ENCODE data around the gene MAD1L1. TPM values are rescaled to one million over a fixed set of nuclear protein-coding genes. Genes with fewer than 3 reads are reported as not detected.

The MAD1L1 gene
- polyA plus RNA-seq, 2 donors, result 18.0 to 24.9 TPM

GRCh38 chr7:2199528-2199927 lies 33.2 kb downstream of the MAD1L1 start:
- H3K36me3 ChIP-seq (ENCODE audit: control insufficient read depth in 2 of 2, insufficient read depth in 2 of 2, low read length in 1 of 2), result peaks cover 10 to 23% of the 10 kb centered on the region in 2 donors
- no peak overlapping the region for H3K27ac ChIP-seq (ENCODE audit: low read depth in 2 of 2, low read length in 1 of 2)
- WGBS, 2 donors, result 94 to 96% methylated on average over 16 of the region's 16 CpGs
- no peaks in the 10 kb centered on the region for H3K9me3 ChIP-seq (ENCODE audit: control insufficient read depth in 2 of 2, insufficient read depth in 1 of 2, low read depth in 1 of 2, low read length in 1 of 2)
- H3K4me3 ChIP-seq (ENCODE audit: low read depth in 1 of 2, low read length in 2 of 2), result no peak overlapping the region
- H3K27me3 ChIP-seq (ENCODE audit: control insufficient read depth in 1 of 2, insufficient read depth in 2 of 2, low read length in 2 of 2), result no peaks in the 10 kb centered on the region
- H3K4me1 ChIP-seq (ENCODE audit: control insufficient read depth in 2 of 2, insufficient read depth in 2 of 2, low read length in 1 of 2), result peaks cover 0 to 9% of the 10 kb centered on the region in 2 donors

DNA sequence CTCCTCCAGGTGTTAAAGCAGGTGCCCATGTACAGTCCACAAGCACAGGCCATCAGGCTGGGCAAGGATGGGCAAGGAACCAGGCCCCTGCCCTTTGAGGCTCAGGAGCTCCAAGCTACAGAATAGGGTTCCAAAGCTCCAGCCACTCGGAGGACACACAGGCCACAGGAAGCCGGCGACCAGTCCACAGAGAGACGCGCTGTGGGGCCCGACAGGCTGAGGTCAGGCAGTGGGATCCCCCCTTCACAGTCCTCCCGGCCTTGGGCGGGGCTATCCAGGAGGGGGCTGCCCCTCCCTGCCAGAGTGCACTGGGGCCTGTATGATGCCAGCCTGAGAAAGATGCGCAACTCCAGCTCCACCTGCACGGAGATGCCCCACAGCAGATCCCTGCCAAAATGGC lies 34.0 kb downstream of the MAD1L1 start:
- WGBS, 2 donors, result 89% methylated on average over 10 of the region's 10 CpGs
- Histone ChIP-seq H3K27me3 (ENCODE audit: control insufficient read depth in 1 of 2, insufficient read depth in 2 of 2, low read length in 2 of 2) (no peaks in the 10 kb centered on the region), H3K9me3 (ENCODE audit: control insufficient read depth in 2 of 2, insufficient read depth in 1 of 2, low read depth in 1 of 2, low read length in 1 of 2) (no peaks in the 10 kb centered on the region), H3K4me1 (ENCODE audit: control insufficient read depth in 2 of 2, insufficient read depth in 2 of 2, low read length in 1 of 2) (peaks cover 0 to 9% of the 10 kb centered on the region in 2 donors), H3K4me3 (ENCODE audit: low read depth in 1 of 2, low read length in 2 of 2) (no peak overlapping the region), H3K36me3 (ENCODE audit: control insufficient read depth in 2 of 2, insufficient read depth in 2 of 2, low read length in 1 of 2) (peaks cover 10 to 23% of the 10 kb centered on the region in 2 donors), H3K27ac (ENCODE audit: low read depth in 2 of 2, low read length in 1 of 2) (no peak overlapping the region)

- no peaks in the 10 kb centered on the region for H3K9me3 ChIP-seq (ENCODE audit: control insufficient read depth in 2 of 2, insufficient read depth in 1 of 2, low read depth in 1 of 2, low read length in 1 of 2)
- WGBS, 2 donors, result 91 to 93% methylated on average over 15 of the region's 15 CpGs
- H3K4me1 ChIP-seq (ENCODE audit: control insufficient read depth in 2 of 2, insufficient read depth in 2 of 2, low read length in 1 of 2), result peaks cover 0 to 9% of the 10 kb centered on the region in 2 donors
- H3K4me3 ChIP-seq (ENCODE audit: low read depth in 1 of 2, low read length in 2 of 2), result no peak overlapping the region
- no peaks in the 10 kb centered on the region for H3K27me3 ChIP-seq (ENCODE audit: control insufficient read depth in 1 of 2, insufficient read depth in 2 of 2, low read length in 2 of 2)
- peaks cover 10 to 23% of the 10 kb centered on the region in 2 donors for H3K36me3 ChIP-seq (ENCODE audit: control insufficient read depth in 2 of 2, insufficient read depth in 2 of 2, low read length in 1 of 2)
- no peak overlapping the region for H3K27ac ChIP-seq (ENCODE audit: low read depth in 2 of 2, low read length in 1 of 2)
These were observed 34.5 kb downstream of the MAD1L1 start for GRCh38 chr7:2198206-2198605.

- no peaks in the 10 kb centered on the region for H3K27me3 ChIP-seq (ENCODE audit: control insufficient read depth in 1 of 2, insufficient read depth in 2 of 2, low read length in 2 of 2)
- peaks cover 10 to 23% of the 10 kb centered on the region in 2 donors for H3K36me3 ChIP-seq (ENCODE audit: control insufficient read depth in 2 of 2, insufficient read depth in 2 of 2, low read length in 1 of 2)
- peaks cover 0 to 9% of the 10 kb centered on the region in 2 donors for H3K4me1 ChIP-seq (ENCODE audit: control insufficient read depth in 2 of 2, insufficient read depth in 2 of 2, low read length in 1 of 2)
- no peak overlapping the region for H3K27ac ChIP-seq (ENCODE audit: low read depth in 2 of 2, low read length in 1 of 2)
- 81 to 90% methylated on average over 21 of the region's 21 CpGs for WGBS, 2 donors
- H3K9me3 ChIP-seq (ENCODE audit: control insufficient read depth in 2 of 2, insufficient read depth in 1 of 2, low read depth in 1 of 2, low read length in 1 of 2), result no peaks in the 10 kb centered on the region
- no peak overlapping the region for H3K4me3 ChIP-seq (ENCODE audit: low read depth in 1 of 2, low read length in 2 of 2)
These were observed 35.1 kb downstream of the MAD1L1 start for GRCh38 chr7:2197436-2198155.

DNA sequence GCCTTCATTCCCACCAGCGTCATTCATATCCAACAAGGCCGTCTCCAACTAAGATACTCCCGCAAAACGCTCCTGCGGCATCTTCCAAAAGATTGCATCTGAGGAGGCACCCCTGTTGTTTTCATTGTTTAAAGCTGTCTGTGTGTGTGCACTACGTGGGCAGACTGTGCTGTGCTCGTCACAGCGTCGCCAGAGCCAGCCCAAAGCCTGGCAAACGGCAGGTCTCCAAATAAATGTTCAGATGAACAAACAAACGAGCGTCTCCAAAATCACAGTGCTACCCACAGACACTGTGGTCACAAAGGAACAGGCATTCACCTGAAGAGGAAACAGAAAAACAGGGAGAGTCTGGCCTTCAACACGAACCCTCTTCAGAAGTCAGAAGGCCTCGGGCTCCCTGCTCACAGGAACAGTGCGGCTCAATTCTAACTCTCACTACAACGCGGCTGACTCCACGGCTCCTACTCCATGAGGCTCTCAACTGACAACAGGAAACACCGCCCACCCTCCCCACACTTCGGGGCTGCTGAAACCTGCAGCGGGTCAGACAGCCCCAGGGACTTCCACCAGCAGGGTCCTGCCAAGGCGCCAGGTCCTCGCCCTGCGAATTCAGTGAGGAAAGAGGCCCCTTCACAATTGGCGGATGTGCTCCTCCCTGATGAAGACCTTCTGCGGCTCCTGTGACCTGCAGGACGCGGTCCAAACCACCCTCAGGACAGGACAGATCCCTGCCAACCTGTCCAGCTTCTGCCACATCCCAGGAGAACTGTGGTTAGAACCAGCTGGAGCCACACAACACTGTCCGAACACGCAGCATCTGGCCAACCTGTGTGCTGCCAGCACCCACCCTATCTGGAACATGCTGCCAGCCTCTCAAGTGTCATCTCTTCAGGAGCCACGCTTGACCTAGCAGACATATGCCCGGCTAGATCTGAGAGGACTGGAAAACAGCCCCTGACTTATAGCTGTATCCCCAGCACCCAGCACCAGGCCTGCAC lies 36.1 kb downstream of the MAD1L1 start:
- no peak overlapping the region for H3K4me3 ChIP-seq (ENCODE audit: low read depth in 1 of 2, low read length in 2 of 2)
- peaks cover 0 to 9% of the 10 kb centered on the region in 2 donors for H3K4me1 ChIP-seq (ENCODE audit: control insufficient read depth in 2 of 2, insufficient read depth in 2 of 2, low read length in 1 of 2)
- no peaks in the 10 kb centered on the region for H3K27me3 ChIP-seq (ENCODE audit: control insufficient read depth in 1 of 2, insufficient read depth in 2 of 2, low read length in 2 of 2)
- H3K9me3 ChIP-seq (ENCODE audit: control insufficient read depth in 2 of 2, insufficient read depth in 1 of 2, low read depth in 1 of 2, low read length in 1 of 2), result no peaks in the 10 kb centered on the region
- no peak overlapping the region for H3K27ac ChIP-seq (ENCODE audit: low read depth in 2 of 2, low read length in 1 of 2)
- WGBS, 2 donors, result 82 to 90% methylated on average over 32 of the region's 32 CpGs
- peaks cover 10 to 16% of the 10 kb centered on the region in 2 donors for H3K36me3 ChIP-seq (ENCODE audit: control insufficient read depth in 2 of 2, insufficient read depth in 2 of 2, low read length in 1 of 2)

DNA sequence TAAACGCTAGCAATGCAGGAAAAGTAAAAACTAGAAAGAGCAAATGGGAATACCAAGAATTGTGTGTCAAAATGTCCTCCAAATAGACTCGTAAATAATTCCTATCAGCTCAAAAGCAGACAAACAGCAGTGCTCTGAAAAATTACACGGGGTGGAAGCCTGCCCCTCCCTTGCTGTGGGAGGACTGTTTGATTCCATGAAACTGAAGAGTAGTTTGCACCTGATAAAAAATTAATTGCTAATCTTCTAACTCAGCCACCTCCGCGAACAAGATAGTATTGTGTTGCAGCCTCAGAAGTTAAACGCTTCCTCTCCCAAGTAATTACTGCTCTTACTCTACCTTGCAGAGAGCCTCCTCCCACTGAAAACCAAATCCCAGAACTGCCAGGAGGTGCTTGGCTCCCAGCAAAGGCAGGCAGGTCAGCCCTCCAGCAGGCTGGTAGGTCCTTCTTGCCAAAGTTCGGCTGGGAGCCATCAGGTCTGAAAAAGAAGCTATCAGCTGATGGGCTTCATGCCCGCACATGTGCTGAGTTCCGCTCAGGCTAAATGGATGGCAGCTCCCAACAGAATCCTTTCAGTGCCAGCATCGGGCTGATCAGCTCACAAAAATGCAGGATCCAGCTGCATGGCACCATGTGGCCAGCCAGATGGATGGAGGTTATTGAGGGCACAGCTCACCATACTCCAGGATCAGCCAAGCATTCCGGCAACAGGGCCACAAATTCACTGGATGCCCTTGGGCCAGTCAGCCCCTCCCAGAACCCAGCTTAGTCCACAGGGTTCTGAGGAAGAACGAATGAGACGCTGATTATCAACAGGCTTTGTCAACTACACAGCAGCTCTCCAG lies 37.1 kb downstream of the MAD1L1 start:
- H3K27me3 ChIP-seq (ENCODE audit: control insufficient read depth in 1 of 2, insufficient read depth in 2 of 2, low read length in 2 of 2), result no peaks in the 10 kb centered on the region
- H3K9me3 ChIP-seq (ENCODE audit: control insufficient read depth in 2 of 2, insufficient read depth in 1 of 2, low read depth in 1 of 2, low read length in 1 of 2), result no peaks in the 10 kb centered on the region
- H3K4me3 ChIP-seq (ENCODE audit: low read depth in 1 of 2, low read length in 2 of 2), result no peak overlapping the region
- WGBS, 2 donors, result 66 to 74% methylated on average over 13 of the region's 13 CpGs
- H3K36me3 ChIP-seq (ENCODE audit: control insufficient read depth in 2 of 2, insufficient read depth in 2 of 2, low read length in 1 of 2), result peaks cover 10 to 12% of the 10 kb centered on the region in 2 donors
- H3K27ac ChIP-seq (ENCODE audit: low read depth in 2 of 2, low read length in 1 of 2), result no peak overlapping the region
- peaks cover 0 to 9% of the 10 kb centered on the region in 2 donors for H3K4me1 ChIP-seq (ENCODE audit: control insufficient read depth in 2 of 2, insufficient read depth in 2 of 2, low read length in 1 of 2)

- Histone ChIP-seq H3K27ac (ENCODE audit: low read depth in 2 of 2, low read length in 1 of 2) (no peak overlapping the region), H3K27me3 (ENCODE audit: control insufficient read depth in 1 of 2, insufficient read depth in 2 of 2, low read length in 2 of 2) (no peaks in the 10 kb centered on the region), H3K9me3 (ENCODE audit: control insufficient read depth in 2 of 2, insufficient read depth in 1 of 2, low read depth in 1 of 2, low read length in 1 of 2) (no peaks in the 10 kb centered on the region), H3K36me3 (ENCODE audit: control insufficient read depth in 2 of 2, insufficient read depth in 2 of 2, low read length in 1 of 2) (peaks cover 0 to 4% of the 10 kb centered on the region in 2 donors), H3K4me1 (ENCODE audit: control insufficient read depth in 2 of 2, insufficient read depth in 2 of 2, low read length in 1 of 2) (peaks cover 0 to 9% of the 10 kb centered on the region in 2 donors), H3K4me3 (ENCODE audit: low read depth in 1 of 2, low read length in 2 of 2) (no peak overlapping the region)
- 93 to 94% methylated on average over 19 of the region's 19 CpGs for WGBS, 2 donors
These were observed 39.0 kb downstream of the MAD1L1 start for GRCh38 chr7:2193575-2194305.

GRCh38 chr7:2192831-2193534 lies 39.8 kb downstream of the MAD1L1 start:
- Histone ChIP-seq H3K4me3 (ENCODE audit: low read depth in 1 of 2, low read length in 2 of 2) (no peak overlapping the region), H3K27me3 (ENCODE audit: control insufficient read depth in 1 of 2, insufficient read depth in 2 of 2, low read length in 2 of 2) (no peaks in the 10 kb centered on the region), H3K4me1 (ENCODE audit: control insufficient read depth in 2 of 2, insufficient read depth in 2 of 2, low read length in 1 of 2) (peaks cover 0 to 9% of the 10 kb centered on the region in 2 donors), H3K36me3 (ENCODE audit: control insufficient read depth in 2 of 2, insufficient read depth in 2 of 2, low read length in 1 of 2) (peaks cover 0 to 4% of the 10 kb centered on the region in 2 donors), H3K27ac (ENCODE audit: low read depth in 2 of 2, low read length in 1 of 2) (no peak overlapping the region), H3K9me3 (ENCODE audit: control insufficient read depth in 2 of 2, insufficient read depth in 1 of 2, low read depth in 1 of 2, low read length in 1 of 2) (no peaks in the 10 kb centered on the region)
- WGBS, 2 donors, result 80 to 84% methylated on average over 18 of the region's 18 CpGs

Data from esophagus (tissue), 2 donors.